HG03097 (cell line): ENCODE measurements around the gene SPATA46.

Experiments
- ATAC-seq: cut with Tn5 transposase; IDR thresholded peaks from one replicate; pipeline ENCODE4 v1.9.1; 2021; ENCODE audit not compliant: unreplicated experiment, low FRiP score

The SPATA46 gene

DNA sequence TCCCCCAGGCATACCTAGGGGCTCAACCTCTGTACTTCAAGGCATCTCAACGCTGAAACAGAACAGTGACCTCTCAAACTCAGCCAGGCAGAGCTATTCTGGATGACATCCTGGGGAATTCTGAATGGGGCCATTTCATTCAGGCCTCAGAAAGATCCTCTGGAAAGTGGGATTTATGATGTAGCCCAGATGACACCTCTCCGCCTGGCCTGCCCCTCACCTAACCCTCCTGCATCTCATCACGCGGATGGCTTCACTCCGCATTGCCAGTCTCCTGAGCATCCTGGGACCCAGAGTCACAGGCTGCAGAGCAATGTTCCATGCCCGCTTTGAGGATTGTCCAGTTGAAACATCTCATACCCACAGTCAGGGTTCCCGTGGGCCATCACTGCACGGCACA lies 1.2 kb downstream of the SPATA46 start:
- no peak for ATAC-seq

GRCh38 chr1:162374406-162374805 lies 2.2 kb downstream of the SPATA46 start:
- ATAC-seq, result no peak

GRCh38 chr1:162373541-162374260 lies 3.0 kb downstream of the SPATA46 start:
- ATAC-seq, result no peak

DNA sequence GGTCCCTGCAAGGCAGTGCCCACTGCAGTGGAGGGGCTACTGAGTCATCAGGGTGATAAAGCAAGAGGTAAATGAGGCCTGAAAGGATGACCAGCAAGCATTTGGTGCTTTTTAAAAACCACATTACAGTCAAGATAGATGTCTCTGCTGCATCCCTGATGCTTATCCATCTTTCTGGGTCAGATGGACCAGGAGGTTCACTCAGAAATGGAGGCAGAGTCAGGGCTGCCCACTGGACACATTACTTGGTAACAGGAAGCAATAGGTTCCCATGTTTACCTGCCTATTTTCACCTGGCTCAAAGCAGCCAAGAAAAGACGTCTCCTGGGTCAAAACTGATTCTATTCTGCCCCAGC lies 3.6 kb downstream of the SPATA46 start:
- ATAC-seq, result no peak

GRCh38 chr1:162372159-162373071 lies 4.2 kb downstream of the SPATA46 start:
- no peak for ATAC-seq

GRCh38 chr1:162371611-162372010 lies 5.0 kb downstream of the SPATA46 start:
- no peak for ATAC-seq

DNA sequence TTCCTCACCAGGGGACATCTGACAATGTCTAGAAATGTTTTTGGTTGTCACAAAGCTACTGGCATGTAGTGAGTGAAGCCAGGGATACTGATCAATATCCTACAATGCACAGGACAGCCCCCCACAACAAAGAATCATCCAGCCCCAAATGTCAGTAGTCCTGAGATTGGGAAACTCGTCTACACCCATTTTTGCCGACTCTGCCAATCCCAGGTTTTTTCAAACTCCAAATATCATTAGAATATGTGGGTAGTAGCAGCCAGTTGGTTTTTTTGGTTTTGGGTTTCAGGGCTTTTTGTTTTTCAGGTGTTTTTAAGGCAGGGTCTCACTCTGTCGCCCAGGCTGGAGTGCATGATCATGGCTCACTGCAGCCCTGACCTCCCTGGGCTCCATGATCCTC lies 5.9 kb downstream of the SPATA46 start:
- ATAC-seq, result no peak

DNA sequence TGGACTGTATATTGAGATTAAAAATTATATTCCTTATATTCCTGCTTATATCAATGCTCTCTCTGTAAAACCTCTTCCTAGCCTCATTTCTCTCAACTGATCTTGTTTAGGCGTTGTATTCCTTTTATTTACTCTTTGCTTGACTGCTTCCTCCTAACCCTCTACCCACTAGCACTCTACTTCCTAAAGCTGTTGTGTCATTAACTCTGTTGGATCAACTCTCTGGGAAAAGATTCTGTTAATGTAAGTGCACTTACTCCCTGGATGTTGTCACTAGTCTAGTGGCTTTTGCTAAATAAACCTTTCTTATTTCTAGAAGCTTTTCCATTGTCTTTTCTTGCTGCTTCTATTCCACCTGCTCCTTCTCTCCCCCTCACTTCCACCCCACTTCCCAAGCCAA lies 6.5 kb downstream of the SPATA46 start:
- no peak for ATAC-seq

DNA sequence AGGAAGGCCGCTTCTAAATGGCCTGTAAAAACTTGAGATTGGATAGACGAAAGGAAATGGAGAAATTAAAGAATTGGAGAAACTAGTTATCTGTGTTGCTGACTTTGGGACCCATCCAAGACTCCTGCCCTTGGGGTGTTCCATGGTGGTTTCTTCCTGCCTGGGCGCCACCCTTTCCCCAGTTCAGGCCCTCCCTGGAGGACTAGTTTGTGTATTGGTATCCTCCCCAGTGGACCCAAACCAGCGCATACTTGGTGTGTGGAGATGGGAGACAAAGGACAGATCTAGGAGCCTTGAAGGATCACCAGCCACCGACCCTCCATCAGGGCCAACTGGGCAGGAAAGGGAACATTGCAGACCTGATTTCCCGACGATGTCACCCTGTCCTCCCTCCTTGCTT lies 7.1 kb downstream of the SPATA46 start:
- no peak for ATAC-seq

- no peak for ATAC-seq
These were observed 8.2 kb downstream of the SPATA46 start for GRCh38 chr1:162368451-162368850.

- ATAC-seq, result no peak
These were observed 8.9 kb downstream of the SPATA46 start for GRCh38 chr1:162367772-162368171.

GRCh38 chr1:162367073-162367472 lies 9.6 kb downstream of the SPATA46 start:
- ATAC-seq, result no peak

DNA sequence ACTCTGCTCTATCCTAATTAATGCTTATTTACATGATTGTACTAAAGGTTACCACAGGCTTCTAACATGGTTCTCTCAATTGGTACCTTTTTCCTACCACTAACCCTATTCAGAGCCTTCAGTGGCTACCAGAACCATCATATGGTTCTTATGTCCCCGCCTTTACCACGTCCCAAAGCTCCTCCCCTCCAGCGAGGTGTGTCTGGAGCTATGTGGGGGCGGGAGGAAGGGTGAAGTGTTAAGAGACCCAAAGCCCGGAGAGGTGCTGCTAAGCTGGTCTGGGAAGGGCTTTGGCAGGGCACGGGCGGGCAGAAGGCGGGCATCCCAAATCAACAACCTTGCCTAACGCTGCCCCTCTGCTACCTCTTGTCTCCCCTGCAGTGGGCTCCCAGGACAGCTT lies 10.0 kb downstream of the SPATA46 start:
- no peak for ATAC-seq

DNA sequence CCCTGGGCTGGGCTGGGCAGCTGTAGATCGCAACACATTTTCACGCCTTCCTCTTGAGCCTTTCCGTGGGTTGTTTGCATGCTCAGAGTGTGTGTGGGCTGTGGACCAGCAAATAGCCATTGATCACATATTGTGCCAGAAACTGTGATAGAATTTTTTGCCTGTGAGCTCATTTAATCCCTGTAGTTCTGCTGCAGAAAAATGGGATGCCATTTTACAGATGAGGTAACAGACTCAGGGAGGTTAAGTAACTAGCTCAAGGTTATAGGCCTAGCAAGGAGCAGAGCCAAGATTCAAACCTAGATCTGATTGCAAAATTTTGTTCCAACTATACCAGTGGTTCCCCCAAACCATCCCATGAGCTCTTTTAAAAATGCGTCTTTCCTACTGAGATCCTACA lies 10.5 kb downstream of the SPATA46 start:
- ATAC-seq, result no peak

GRCh38 chr1:162365284-162366020 lies 11.2 kb downstream of the SPATA46 start:
- ATAC-seq, result no peak

GRCh38 chr1:162364498-162364897 lies 12.2 kb downstream of the SPATA46 start:
- ATAC-seq, result no peak

DNA sequence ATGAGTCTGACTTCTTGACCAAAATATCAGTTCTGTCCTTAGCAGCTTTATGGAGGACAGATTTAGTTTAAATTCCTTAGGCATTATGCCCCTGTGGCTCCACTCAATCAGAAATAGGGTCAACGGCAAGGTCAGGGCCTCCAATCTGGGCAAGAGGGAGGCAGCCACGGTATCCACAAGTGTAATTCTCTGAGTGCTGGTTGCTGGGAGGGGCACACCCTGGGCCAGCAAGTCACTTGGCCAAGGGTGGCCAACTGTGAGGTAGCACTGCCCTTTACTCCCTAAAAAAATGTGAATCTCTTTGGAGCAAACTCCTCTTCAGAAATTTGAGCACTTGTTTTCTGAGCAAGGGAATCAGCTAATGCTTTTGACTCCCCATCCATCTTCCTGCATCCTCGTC lies 12.8 kb downstream of the SPATA46 start:
- no peak for ATAC-seq

- no peak for ATAC-seq
These were observed 15.3 kb downstream of the SPATA46 start for GRCh38 chr1:162361349-162361748.

DNA sequence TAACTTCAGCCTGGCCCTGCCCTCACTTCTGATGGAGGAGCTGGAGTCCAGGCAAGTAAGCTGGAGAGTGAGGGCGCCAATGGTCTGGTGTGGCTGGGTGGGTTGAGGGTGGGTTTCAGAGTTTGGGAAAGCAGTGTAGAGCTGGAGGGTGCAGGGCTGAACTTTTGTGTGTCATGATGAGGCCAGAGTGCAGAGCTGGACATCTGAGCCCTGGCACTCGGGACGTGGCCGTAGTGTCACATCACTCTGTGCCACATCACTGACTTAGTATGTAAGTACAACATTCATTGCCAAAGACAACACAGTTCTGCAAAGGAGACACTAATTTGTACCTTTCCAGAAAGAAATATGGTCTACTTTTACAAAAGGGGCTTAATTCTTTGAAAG lies 15.8 kb downstream of the SPATA46 start:
- ATAC-seq, result no peak

- ATAC-seq, result no peak
These were observed 16.3 kb downstream of the SPATA46 start for GRCh38 chr1:162360237-162360873.
